ENCODE results near the gene TTBK1.

Gene TTBK1

DNA sequence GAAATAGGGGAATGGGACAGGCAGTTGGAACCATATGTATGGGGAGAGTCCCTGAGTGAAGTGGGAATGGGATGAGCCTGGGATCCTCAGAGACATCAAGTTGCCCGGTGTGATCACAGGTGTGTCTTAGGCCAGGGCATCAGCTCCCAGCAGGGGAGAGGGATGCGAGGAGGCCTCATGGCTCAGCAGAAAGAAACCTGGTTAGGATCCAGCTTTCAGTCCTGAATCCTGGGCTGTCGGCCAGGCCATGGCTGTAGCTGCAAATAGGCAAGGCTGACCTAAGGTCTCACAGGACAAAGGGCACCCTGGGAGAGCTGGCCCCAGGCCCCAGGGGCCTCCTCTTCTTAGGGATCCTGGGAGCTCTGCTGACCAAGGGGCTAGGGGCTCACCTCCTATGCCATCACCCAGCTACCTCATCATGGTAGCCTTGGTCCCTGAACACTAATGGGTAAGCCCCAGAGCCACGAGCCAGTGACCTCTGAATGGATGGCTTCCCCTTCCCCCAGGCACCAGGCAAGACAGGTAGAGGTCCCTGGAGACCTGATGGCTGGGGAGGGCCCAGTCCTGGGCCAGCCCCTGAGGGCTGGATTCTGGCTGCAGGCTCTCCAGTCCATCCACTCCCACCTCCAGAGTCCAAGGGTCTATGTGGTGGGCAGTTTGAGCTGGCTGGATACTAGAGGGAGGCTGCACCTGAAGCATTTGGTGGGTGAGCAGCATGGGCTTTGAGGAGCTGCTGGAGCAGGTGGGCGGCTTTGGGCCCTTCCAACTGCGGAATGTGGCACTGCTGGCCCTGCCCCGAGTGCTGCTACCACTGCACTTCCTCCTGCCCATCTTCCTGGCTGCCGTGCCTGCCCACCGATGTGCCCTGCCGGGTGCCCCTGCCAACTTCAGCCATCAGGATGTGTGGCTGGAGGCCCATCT lies 54.6 kb downstream of the TTBK1 start, which contains the start of gene SLC22A7:
SLC22A7 (plus strand) TSS at position 617 of the 921 bp plus-strand sequence; CDS start at position 716, 99 bp downstream.
- Histone ChIP-seq H3K4me1 (ENCODE audit: low read depth, poor library complexity, severe bottlenecking) (no peaks in the 10 kb centered on the region), H3K27me3 (ENCODE audit: insufficient read depth, low read depth) (no peaks in the 10 kb centered on the region), H3K4me3 (IDR thresholded peaks at IDR 0.05; ENCODE audit: insufficient read depth, low read depth, low read length) (no peak within 1 kb of the TSS), H3K4me2 (no peak within 1 kb of the TSS), H3K36me3 (ENCODE audit: insufficient read depth) (no peaks in the 10 kb centered on the region), H3K27ac (no peak within 1 kb of the TSS), H2AFZ (ENCODE audit: low read depth) (no peak within 1 kb of the TSS), H3K79me2 (ENCODE audit: insufficient read depth, low read depth) (no peaks in the 10 kb centered on the region), H3K9ac (no peak within 1 kb of the TSS), H4K20me1 (ENCODE audit: insufficient read depth) (no peaks in the 10 kb centered on the region)
- TF ChIP-seq, protein P1, sequence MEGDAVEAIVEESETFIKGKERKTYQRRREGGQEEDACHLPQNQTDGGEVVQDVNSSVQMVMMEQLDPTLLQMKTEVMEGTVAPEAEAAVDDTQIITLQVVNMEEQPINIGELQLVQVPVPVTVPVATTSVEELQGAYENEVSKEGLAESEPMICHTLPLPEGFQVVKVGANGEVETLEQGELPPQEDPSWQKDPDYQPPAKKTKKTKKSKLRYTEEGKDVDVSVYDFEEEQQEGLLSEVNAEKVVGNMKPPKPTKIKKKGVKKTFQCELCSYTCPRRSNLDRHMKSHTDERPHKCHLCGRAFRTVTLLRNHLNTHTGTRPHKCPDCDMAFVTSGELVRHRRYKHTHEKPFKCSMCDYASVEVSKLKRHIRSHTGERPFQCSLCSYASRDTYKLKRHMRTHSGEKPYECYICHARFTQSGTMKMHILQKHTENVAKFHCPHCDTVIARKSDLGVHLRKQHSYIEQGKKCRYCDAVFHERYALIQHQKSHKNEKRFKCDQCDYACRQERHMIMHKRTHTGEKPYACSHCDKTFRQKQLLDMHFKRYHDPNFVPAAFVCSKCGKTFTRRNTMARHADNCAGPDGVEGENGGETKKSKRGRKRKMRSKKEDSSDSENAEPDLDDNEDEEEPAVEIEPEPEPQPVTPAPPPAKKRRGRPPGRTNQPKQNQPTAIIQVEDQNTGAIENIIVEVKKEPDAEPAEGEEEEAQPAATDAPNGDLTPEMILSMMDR (conservative IDR thresholded peaks at IDR 0.05; ENCODE audit: low read depth, low read length): no peak

DNA sequence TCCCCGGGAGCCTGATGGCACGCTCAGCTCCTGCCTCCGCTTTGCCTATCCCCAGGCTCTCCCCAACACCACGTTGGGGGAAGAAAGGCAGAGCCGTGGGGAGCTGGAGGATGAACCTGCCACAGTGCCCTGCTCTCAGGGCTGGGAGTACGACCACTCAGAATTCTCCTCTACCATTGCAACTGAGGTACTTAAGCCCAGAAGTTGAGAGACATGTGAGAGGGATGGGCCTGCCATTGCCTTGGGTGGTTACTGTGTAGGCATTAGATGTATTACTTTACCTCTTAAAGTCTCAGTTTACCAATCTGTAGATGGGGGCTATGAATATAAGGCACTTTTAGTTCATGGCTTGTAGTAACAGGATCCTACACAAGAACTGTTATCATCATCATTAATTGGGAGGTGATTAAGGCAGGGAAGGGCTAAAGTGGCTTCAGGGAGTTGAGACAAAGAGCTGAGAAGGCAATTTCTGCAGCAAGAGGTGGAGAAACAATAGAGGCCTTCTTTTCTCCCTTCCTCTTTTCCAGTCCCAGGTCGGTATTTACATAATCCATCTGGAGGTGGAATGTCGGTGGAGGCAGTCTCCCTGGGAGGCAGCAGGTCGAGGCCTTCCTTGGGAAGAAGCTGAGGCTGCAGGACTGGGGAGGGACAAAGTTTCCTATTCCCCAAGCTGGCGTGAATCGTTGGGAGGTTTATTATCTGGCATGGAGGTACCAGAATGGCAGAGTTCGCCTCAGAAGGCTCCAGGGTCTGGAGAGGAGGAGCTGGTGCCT lies 55.5 kb downstream of the TTBK1 start:
- H3K27me3 ChIP-seq (ENCODE audit: insufficient read depth, low read depth): no peaks in the 10 kb centered on the region
- no peak overlapping the region for H3K27ac ChIP-seq
- H3K4me1 ChIP-seq (ENCODE audit: low read depth, poor library complexity, severe bottlenecking): no peaks in the 10 kb centered on the region
- H2AFZ ChIP-seq (ENCODE audit: low read depth): no peak overlapping the region
- TF ChIP-seq, protein P1 (conservative IDR thresholded peaks at IDR 0.05; ENCODE audit: low read depth, low read length): no peak
- H3K9ac ChIP-seq: no peak overlapping the region
- no peak overlapping the region for H3K4me3 ChIP-seq (IDR thresholded peaks at IDR 0.05; ENCODE audit: insufficient read depth, low read depth, low read length)
- H3K4me2 ChIP-seq: no peak overlapping the region
- H4K20me1 ChIP-seq (ENCODE audit: insufficient read depth): no peaks in the 10 kb centered on the region
- H3K36me3 ChIP-seq (ENCODE audit: insufficient read depth): no peaks in the 10 kb centered on the region
- H3K79me2 ChIP-seq (ENCODE audit: insufficient read depth, low read depth): no peaks in the 10 kb centered on the region

DNA sequence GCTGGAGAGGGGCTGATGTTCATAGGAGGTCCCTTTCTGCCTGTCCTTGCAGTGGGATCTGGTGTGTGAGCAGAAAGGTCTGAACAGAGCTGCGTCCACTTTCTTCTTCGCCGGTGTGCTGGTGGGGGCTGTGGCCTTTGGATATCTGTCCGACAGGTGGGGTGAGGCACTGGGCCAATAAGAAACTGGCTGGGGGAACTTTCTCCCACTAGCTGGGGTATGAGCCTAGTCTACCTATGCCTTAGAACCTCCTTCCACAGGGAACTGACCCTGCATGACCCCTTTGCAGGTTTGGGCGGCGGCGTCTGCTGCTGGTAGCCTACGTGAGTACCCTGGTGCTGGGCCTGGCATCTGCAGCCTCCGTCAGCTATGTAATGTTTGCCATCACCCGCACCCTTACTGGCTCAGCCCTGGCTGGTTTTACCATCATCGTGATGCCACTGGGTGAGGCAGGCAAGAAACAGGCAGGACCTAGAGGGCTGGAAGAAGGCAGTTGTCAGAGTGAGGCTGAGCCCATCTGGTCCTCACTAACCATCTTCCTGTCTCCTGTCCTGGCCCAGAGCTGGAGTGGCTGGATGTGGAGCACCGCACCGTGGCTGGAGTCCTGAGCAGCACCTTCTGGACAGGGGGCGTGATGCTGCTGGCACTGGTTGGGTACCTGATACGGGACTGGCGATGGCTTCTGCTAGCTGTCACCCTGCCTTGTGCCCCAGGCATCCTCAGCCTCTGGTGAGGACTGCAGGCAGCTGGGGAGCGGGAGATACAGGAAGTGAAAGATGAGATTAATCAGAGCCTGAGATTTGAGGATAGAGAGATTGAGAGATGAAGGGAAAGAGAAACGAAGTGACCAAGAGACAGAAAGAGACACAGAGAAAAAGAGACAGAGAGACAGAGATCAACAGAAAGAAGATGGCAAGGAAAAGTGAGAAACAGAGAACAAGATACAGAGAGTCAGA lies 56.3 kb downstream of the TTBK1 start:
- H2AFZ ChIP-seq (ENCODE audit: low read depth): no peak overlapping the region
- H4K20me1 ChIP-seq (ENCODE audit: insufficient read depth): no peaks in the 10 kb centered on the region
- H3K4me3 ChIP-seq (IDR thresholded peaks at IDR 0.05; ENCODE audit: insufficient read depth, low read depth, low read length): no peak overlapping the region
- no peak overlapping the region for H3K9ac ChIP-seq
- H3K27ac ChIP-seq: no peak overlapping the region
- TF ChIP-seq, protein P1 (conservative IDR thresholded peaks at IDR 0.05; ENCODE audit: low read depth, low read length): no peak
- H3K4me1 ChIP-seq (ENCODE audit: low read depth, poor library complexity, severe bottlenecking): no peaks in the 10 kb centered on the region
- no peaks in the 10 kb centered on the region for H3K27me3 ChIP-seq (ENCODE audit: insufficient read depth, low read depth)
- H3K79me2 ChIP-seq (ENCODE audit: insufficient read depth, low read depth): no peaks in the 10 kb centered on the region
- H3K36me3 ChIP-seq (ENCODE audit: insufficient read depth): no peaks in the 10 kb centered on the region
- H3K4me2 ChIP-seq: no peak overlapping the region
